Caco-2 (cell line): ENCODE results near the gene MED13L. TPM values are rescaled to one million over a fixed set of nuclear protein-coding genes. Genes with fewer than 3 reads are reported as not detected.

Experiments
- BruUV-seq: library from RNA; stranded (reverse); fragments of 400-500 nt; replicated peaks from 2 replicates; lab custom pipeline; 2021; lab: Mats Ljungman, UMichigan
- CTCF ChIA-PET: fragments of 300-600 bp; sonication (Branson Sonifier 250); formaldehyde crosslinking; loops from one replicate; lab custom pipeline; 2022; ENCODE audit warnings: antibody characterized with exemption; lab: Charles Lee
- POLR2A ChIA-PET: fragments of 300-600 bp; sonication (Branson Sonifier 250); formaldehyde crosslinking; loops from one replicate; lab custom pipeline; 2022; ENCODE audit warnings: antibody characterized with exemption; lab: Charles Lee
- DNase-seq, 2 experiments: peaks; one replicate each; pipeline versions ENCODE4 v3.0.0 to v3.0.0-alpha.2; 2020 to 2022
- H3K27me3 ChIP-seq: replicated peaks from 2 replicates; pipeline ENCODE4 v1.6.0; 2011; ENCODE audit warnings: low read length; ENCODE audit not compliant: control insufficient read depth, insufficient read depth
- H3K36me3 ChIP-seq: 2 replicates; pipeline ENCODE4 v1.5.1; 2011; ENCODE audit warnings: low read length; ENCODE audit not compliant: control insufficient read depth, insufficient read depth
- H3K4me1 ChIP-seq: fragments of 250-450 bp; sonication (Bioruptor Pico); 2 replicates; pipeline ENCODE4 v1.5.1; 2020; ENCODE audit warnings: mild to moderate bottlenecking
- H3K4me3 ChIP-seq: 2 replicates; pipeline ENCODE4 v1.5.1; 2011; ENCODE audit warnings: low read depth, mild to moderate bottlenecking, control low read depth, low read length
- H3K9me3 ChIP-seq: fragments of 250-450 bp; sonication (Bioruptor Pico); 2 replicates; pipeline ENCODE4 v1.5.1; 2020; ENCODE audit warnings: mild to moderate bottlenecking, moderate library complexity
- H3K27ac Mint-ChIP-seq: one replicate; pipeline ENCODE4 v1.8.0; 2022; ENCODE audit warnings: mixed read lengths; ENCODE audit not compliant: unreplicated experiment
- H3K27me3 Mint-ChIP-seq: one replicate; pipeline ENCODE4 v1.8.0; 2022; ENCODE audit warnings: mixed read lengths; ENCODE audit not compliant: insufficient read depth, unreplicated experiment
- H3K36me3 Mint-ChIP-seq: one replicate; pipeline ENCODE4 v1.8.0; 2022; ENCODE audit warnings: mild to moderate bottlenecking, mixed read lengths; ENCODE audit not compliant: insufficient read depth, unreplicated experiment
- H3K4me1 Mint-ChIP-seq: one replicate; pipeline ENCODE4 v1.8.0; 2022; ENCODE audit warnings: low read depth, mixed read lengths; ENCODE audit not compliant: unreplicated experiment
- H3K4me3 Mint-ChIP-seq: one replicate; pipeline ENCODE4 v1.8.0; 2022; ENCODE audit warnings: mild to moderate bottlenecking, moderate library complexity, mixed read lengths; ENCODE audit not compliant: unreplicated experiment
- H3K9me3 Mint-ChIP-seq: one replicate; pipeline ENCODE4 v1.8.0; 2022; ENCODE audit warnings: mixed read lengths; ENCODE audit not compliant: unreplicated experiment
- CTCF ChIP-seq, 2 experiments: fragments of 200-600 bp in 1 of 2; IDR thresholded peaks; 1 replicate in 1 of 2; 2 replicates in 1 of 2; pipeline versions ENCODE4 v1.5.1 to v1.8.0; 2011 to 2022; ENCODE audit warnings: antibody characterized with exemption in 1 of 2, control low read depth in 1 of 2, inconsistent platforms in 1 of 2, low read depth in 1 of 2, low read length in 1 of 2, mild to moderate bottlenecking in 1 of 2, moderate library complexity in 1 of 2; ENCODE audit not compliant: insufficient read depth in 1 of 2, severe bottlenecking in 1 of 2, unreplicated experiment in 1 of 2
- intact Hi-C: fragments of 100-400 bp; cut with micrococcal nuclease; formaldehyde crosslinking; loops from one replicate; pipeline ENCODE4 v1.10.0; 2022; ENCODE audit not compliant: unreplicated experiment
- total RNA-seq: library from RNA; stranded (reverse); gene quantifications from 2 replicates; pipeline ENCODE4 v1.2.3, GENCODE V29; 2022

Gene MED13L
- total RNA-seq, 1 experiment from 2014 or later = 160 TPM

- peaks cover 7% of the 10 kb centered on the region for H3K9me3 Mint-ChIP-seq
- no peaks in the 10 kb centered on the region for H3K27me3 ChIP-seq
- H3K4me3 Mint-ChIP-seq = no peak overlapping the region
- H3K36me3 Mint-ChIP-seq = no peaks in the 10 kb centered on the region
- POLR2A ChIA-PET = no interaction called here
- no peaks in the 10 kb centered on the region for H3K9me3 ChIP-seq
- no peak overlapping the region for H3K4me3 ChIP-seq
- peaks cover 14% of the 10 kb centered on the region for H3K4me1 Mint-ChIP-seq
- TF ChIP-seq CTCF (IDR thresholded peaks at IDR 0.05; ENCODE audit: insufficient read depth in 1 of 2, low read depth in 1 of 2, low read length in 1 of 2, severe bottlenecking in 1 of 2, unreplicated experiment in 1 of 2) = no peak
- no peak overlapping the region for H3K27ac Mint-ChIP-seq
- no peak for DNase-seq
- 0 out of 2 replicates have a peak, but pooled peaks cover 12% of the 10 kb centered on the region for H3K4me1 ChIP-seq
- BruUV-seq = no TSS peak
- CTCF ChIA-PET = no interaction called here
- H3K27me3 Mint-ChIP-seq = no peaks in the 10 kb centered on the region
- intact Hi-C loops = no loop called here
- no peaks in the 10 kb centered on the region for H3K36me3 ChIP-seq
Observed at GRCh38 chr12:116304621-116305020, 27.1 kb upstream of the MED13L start.

GRCh38 chr12:116303929-116304328 lies 26.4 kb upstream of the MED13L start:
- H3K36me3 ChIP-seq = no peaks in the 10 kb centered on the region
- Mint-ChIP-seq H3K36me3 (no peaks in the 10 kb centered on the region), H3K4me3 (no peak overlapping the region), H3K9me3 (peaks cover under 1% of the 10 kb centered on the region), H3K4me1 (peaks cover 20% of the 10 kb centered on the region), H3K27me3 (no peaks in the 10 kb centered on the region), H3K27ac (no peak overlapping the region)
- DNase-seq = no peak
- POLR2A ChIA-PET = no interaction called here
- TF ChIP-seq CTCF (IDR thresholded peaks at IDR 0.05; ENCODE audit: insufficient read depth in 1 of 2, low read depth in 1 of 2, low read length in 1 of 2, severe bottlenecking in 1 of 2, unreplicated experiment in 1 of 2) = no peak
- intact Hi-C loops = no loop called here
- no peaks in the 10 kb centered on the region for H3K27me3 ChIP-seq
- no TSS peak for BruUV-seq
- no peak overlapping the region for H3K4me3 ChIP-seq
- H3K9me3 ChIP-seq = no peaks in the 10 kb centered on the region
- CTCF ChIA-PET = no interaction called here
- H3K4me1 ChIP-seq = peaks cover 17% of the 10 kb centered on the region; the same call in 1 of the 2 replicates

GRCh38 chr12:116303066-116303465 lies 25.6 kb upstream of the MED13L start:
- peaks cover 17% of the 10 kb centered on the region; the same call in 1 of the 2 replicates for H3K4me1 ChIP-seq
- H3K36me3 ChIP-seq = no peaks in the 10 kb centered on the region
- no peak overlapping the region for H3K4me3 Mint-ChIP-seq
- H3K36me3 Mint-ChIP-seq = no peaks in the 10 kb centered on the region
- CTCF ChIA-PET = no interaction called here
- H3K4me3 ChIP-seq = no peak overlapping the region
- peaks cover 23% of the 10 kb centered on the region for H3K4me1 Mint-ChIP-seq
- no peaks in the 10 kb centered on the region for H3K27me3 Mint-ChIP-seq
- no TSS peak for BruUV-seq
- no peaks in the 10 kb centered on the region for H3K27me3 ChIP-seq
- no peak for DNase-seq
- POLR2A ChIA-PET = no interaction called here
- H3K9me3 ChIP-seq = no peaks in the 10 kb centered on the region
- H3K9me3 Mint-ChIP-seq = no peaks in the 10 kb centered on the region
- no peak overlapping the region for H3K27ac Mint-ChIP-seq
- no peak for TF ChIP-seq CTCF (IDR thresholded peaks at IDR 0.05; ENCODE audit: insufficient read depth in 1 of 2, low read depth in 1 of 2, low read length in 1 of 2, severe bottlenecking in 1 of 2, unreplicated experiment in 1 of 2)
- intact Hi-C loops = no loop called here
